GM18499 (cell line): ENCODE measurements around the gene ABHD4.
"Not testable (repeated sequence)": the region's sequence is repeated elsewhere in the genome, so short reads cannot be mapped to it uniquely, and the experiment has no call there.

Experiments used
- ATAC-seq: cut with Tn5 transposase; IDR thresholded peaks from one replicate; pipeline ENCODE4 v1.9.1; 2021; ENCODE audit warnings: moderate number of reproducible peaks; ENCODE audit not compliant: insufficient read depth, unreplicated experiment

ABHD4 gene

DNA sequence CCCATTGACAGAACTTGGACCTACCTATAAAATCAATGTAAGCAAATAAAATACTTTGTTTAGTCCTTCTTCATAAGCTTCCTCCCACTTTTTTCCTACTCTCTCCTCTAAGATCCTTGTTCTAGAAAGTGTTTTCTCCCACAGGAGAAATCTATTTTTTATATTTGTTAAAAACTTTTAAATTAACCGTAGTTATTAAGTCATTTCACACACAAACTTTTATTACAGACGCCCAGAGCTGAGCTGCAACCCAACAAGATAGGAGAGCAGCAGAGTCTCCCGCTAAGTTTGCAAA is 36.8 kb upstream of the ABHD4 start:
- ATAC-seq = no peak

DNA sequence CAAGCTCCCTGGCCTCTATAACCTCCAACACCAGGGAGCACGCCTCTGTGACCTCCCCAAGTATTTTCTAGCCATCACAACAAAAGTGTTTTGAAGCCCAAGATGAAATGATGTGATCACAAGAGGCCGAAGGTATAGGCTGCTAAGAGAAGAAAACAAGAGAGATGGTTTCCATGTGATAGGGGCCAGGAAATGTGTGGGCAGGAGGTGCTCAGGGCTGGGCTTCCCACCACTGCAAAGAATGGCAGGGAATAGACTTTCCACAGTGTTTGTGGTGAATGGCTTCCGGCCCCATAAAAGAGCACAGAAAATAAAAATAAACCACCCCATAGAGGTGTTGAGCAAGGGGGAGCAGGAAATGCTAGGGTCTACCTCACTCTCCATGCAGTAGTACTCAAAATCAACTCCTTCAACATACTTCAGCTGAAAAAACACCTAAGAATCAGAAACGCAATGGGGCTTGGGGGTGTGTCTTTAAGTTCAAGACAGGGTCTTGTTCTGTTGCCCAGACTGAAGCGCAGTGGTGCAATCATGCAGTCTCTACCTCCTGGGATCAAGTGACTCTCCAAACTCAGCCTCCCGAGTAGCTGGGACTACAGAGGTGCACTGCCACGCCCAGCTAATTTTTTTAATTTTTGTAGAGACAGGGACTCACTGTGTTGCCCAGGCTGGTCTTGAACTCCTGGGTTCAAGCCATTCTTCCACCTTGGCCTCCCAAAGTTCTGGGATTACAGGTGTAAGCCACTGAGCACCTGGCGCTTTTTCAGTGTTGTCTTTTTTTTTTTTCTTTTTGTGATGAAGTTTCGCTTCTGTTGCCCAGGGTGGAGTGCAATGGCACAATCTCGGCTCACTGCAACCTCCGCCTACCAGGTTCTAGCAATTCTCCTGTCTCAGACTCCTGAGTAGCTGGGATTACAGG is 36.2 kb upstream of the ABHD4 start:
- no peak for ATAC-seq

DNA sequence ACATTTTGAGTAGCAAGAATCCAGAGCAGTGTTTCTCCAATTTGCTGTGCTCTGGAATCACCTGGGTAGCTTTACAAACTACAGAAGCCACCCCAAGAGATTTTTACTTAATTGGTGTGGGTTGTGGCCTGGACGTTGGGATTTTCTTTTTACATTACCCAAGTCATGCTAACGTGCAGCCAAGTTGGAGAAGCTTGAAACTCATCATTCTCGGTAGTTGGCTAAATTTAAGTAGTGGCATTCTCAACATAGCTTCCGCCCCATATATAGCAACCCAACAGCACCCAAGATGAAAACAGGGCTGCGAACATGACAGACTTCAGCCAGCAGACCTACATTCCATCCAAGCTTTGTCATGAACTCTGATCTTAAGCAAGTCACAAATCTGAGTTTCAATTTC is 34.1 kb upstream of the ABHD4 start:
- no peak for ATAC-seq

DNA sequence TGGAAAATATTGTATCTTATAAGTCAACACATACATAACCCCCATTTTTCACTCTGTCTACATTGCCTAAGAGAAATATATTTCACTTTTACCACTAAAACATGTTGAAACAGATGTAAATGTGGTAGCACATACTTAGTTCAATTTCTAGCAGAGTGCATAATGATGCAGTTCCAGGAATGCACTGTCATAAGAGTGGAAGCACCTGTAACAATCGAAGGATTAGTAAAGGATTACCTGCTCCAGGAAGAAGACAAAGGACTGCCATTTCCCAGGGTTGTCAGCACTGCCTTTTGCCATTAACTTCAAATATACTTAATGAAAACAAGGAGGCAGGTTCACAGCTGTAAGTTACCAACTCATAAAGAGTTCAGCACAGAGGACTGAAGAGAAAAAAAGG is 33.6 kb upstream of the ABHD4 start:
- no peak for ATAC-seq

DNA sequence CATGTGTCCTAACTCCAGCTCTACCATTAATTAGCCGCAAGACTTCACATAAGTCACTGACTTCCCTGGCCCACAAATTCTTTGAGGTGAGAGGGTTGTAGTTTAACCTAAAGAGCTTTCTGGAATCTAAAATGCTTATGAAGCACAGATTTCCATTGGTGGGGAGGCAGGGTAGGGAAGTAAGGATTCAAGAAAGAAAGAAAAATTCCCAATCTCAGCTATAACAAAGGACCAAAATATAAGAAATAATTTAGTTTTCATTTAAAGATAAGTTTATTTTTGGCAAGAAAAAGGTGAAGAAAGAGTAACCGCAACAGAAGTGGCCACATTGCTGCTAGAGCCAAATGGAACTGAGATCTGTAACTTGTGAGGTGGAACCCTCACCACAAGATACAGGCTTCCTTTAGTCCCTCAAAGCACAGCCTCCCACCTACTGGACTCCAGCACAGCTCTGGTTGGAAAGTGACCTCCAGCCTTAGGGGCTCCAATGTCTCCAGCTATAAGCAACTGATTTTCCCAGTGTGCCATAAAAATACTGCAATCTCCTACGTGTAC is 32.6 kb upstream of the ABHD4 start:
- ATAC-seq = no peak

- not testable (repeated sequence) for ATAC-seq
Observed at GRCh38 chr14:22566266-22566665, 31.8 kb upstream of the ABHD4 start.

DNA sequence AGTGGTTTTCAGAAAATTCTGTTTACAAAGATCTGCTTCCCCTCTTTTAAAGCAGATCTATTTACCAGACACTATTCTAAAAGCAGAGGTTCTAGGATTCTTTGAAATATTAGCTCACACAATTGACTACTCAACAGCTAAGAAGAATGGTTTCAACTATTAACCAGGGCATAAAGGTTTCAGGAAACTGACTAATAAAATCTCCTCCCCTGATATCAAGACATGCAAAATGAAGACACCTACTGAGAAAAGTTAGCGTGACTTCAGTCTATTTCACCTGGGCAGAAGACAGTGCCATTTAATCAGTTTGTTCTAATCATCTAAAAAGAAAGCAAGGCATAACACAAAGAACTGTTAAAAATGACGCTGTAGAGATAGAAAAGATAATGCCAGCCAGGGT is 31.3 kb upstream of the ABHD4 start:
- ATAC-seq = no peak

- no peak for ATAC-seq
Observed at GRCh38 chr14:22567437-22567836, 30.7 kb upstream of the ABHD4 start.

DNA sequence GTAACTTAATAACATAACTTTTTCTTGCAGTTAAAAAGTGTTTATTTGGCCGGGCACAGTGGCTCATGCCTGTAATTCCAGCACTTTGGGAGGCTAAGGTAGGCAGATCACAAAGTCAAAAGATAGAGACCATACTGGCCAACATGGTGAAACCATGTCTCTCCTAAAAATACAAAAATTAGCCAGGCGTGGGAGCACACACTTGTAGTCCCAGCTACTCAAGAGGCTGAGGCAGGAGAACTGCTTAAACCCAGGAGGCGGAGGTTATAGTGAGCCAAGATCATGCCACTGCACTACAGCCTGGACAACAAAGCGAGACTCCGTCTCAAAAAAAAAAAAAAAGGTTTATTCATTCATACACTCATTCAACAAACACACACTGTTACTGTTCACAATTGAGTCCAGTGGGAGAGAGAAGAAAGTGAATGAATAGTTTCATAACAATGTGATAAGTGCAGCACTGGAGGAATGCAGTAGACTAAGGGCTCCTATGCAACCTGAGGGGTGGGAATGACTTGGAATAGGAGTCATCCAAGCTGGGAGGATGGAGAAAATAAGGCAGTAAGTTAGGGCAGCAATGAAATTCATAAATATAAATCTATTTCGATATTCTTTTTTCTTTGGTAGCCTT is 28.9 kb upstream of the ABHD4 start:
- ATAC-seq = no peak

GRCh38 chr14:22569737-22570131 is 28.4 kb upstream of the ABHD4 start:
- ATAC-seq = no peak

DNA sequence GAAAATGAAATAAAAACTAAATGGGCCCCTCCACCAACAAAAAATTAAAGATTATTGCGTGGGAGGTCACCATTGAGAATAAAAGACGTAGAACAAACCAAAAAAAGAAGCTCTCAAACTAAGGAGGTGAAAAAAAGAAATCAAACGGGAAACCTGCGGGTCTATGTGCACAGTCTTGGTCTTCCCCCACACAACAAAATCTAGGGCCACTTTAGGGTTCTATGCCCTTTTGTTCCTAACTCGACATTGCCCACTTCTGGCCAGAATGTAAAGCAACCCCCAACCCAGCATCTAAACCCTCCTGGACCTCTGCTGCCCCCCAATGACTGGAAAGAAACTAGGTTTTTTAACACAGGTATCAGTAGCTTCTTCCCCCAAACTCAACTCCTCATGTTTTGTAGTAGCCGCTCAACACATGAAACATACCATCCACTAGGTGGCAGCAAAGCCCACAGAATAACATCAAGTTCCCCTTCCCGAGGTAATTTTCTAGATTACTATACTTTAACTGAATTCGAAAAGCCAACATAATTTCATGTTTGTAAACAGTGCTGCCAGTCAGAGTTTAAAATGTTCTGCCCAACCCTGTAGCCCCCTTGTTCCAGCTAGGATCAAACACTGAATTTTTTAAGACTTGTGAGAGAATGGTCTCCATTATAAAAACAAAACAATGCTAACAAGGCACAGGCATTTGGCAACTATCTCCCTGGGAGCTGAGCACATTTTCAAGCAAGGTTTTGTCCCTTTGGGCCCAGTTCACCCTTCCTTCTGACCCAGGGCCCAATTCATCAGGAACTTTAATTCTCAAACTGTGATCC is 27.8 kb upstream of the ABHD4 start:
- ATAC-seq = peak; percentile 45

DNA sequence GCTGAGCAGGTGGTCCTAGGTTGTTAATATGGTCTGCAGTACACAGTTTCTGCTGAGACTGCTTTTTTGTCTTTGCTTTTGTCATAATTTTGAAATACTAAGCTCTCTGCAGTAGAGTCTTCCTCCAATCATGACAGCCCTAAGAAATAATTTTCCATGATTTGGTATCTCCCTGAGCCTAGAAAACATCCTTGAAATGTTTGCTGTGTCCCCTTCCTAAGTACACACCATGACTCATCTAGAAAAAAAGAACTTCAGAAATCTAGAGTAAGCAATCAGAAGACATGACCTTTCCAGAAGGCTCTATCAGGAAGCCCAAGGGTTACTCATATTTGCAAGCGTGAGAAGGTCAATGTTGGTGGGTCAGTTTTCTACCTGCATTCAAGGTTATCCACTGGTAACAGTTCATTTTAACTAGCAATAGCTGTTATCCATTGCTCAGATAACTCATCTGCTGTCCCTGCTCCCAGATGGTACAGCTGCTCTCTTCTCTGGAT is 25.5 kb upstream of the ABHD4 start:
- ATAC-seq = no peak

DNA sequence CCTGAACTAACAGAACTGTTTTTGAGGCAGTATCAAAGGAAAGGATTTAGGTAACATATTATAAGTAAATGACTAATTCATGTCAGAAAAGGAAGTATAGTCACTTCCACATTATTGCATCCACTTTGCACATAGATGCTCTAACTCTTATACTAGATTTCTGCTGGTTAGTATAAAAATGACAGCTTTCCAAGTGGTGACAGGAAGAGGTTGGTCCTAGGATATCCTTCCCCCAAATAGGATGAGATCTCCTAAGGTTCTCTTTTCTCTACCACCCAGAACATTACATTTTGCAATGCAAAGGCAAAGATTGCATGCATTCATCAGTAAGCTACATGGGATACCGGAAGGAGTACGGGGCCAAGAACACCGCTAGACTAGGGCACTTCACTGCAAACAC is 24.3 kb upstream of the ABHD4 start:
- no peak for ATAC-seq

DNA sequence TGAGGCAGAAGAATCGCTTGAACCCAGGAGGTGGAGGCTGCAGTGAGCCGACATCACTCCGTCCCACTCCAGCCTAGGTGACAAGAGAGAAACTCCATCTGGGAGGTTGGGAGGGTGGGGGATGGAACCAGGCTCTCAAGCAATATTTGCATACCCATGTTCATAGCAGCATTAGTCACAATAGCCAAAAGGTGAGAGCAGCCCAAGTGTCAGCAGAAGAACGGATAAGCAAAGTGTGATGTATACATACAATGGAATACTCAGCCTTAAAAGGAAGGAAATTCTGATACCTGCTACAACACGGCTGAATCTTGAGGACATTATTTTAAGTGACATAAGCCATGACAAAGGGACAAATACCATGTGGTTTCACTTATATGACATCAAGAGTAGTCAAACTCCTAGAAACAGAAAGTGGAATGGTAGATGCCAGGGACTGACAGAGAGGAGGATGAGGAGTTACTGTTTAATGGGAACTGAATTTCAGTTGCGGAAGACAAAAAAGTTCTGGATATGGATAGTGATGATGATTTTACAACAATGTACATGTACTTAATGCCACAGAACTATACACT is 20.7 kb upstream of the ABHD4 start:
- no peak for ATAC-seq

DNA sequence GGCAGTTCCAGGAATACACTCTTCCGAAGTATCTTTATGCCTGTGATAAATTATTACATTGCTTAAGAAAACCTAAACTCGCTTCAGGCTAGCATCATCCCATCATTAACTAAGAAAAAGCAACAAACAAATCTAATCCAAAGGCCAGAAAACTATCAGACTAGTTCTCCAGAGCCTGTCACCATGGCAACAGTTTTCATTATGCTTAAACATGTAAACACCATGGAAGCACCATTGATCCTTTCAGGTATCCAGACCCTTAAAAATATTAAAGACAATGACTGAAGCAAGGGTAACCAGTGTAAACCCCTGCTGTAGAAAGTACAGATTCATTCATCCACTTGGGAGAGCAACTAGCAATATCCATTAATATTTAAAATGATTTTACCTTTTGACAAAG is 18.9 kb upstream of the ABHD4 start:
- ATAC-seq = no peak

DNA sequence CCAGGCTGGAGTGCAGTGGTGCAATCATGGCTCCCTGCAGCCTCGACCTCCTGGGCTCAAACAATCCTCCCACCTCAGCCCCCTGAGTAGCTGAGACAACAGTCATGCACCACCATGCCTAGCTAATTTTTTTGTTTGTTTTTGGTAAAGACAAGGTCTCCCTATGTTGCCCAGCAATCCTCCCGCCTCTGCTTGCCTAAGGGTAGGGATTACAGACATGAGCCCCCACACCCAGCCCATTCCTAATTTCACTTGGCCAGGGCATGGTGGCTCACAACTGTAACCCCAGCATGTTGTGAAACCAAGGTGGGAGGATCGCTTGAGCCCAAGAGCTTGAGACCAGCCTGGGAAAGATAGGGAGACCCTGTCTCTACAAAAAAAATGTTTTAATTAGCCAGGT is 18.2 kb upstream of the ABHD4 start:
- no peak for ATAC-seq

DNA sequence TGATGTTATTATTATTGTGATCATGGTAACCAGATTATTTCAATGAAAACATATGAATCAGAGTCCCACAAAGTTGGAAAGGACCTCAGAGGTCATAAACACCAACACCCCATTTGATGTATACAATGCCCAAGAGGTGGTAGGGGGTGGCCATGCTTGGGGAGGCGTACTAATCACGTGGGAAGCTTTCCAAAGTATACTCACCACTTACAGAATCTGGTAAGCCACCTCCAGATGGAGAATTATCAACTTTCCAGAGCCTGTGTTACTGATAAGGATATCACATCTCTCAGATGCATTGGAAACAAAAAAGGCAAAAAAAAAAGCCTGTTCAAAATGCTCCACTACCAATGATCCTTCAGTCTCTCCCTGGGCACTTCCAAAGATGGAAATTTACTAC is 17.5 kb upstream of the ABHD4 start:
- no peak for ATAC-seq

DNA sequence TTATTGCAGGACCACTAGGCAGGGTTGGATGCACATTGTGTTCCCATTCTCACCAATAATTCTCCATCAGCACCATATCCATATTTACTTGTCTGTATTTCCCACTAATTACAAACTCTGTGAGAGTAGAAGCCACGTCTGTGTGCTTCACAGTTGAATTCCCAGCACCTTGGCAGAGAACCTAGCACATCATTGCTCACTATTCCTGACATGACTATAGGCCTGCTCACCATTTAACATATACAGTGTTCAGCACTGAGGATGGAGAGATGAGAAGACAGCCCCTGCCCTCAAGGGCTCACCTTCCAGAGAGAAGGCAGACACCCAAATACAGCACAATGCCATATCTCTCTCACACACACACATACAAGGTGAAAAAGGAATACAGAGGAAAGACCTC is 14.1 kb upstream of the ABHD4 start:
- no peak for ATAC-seq

DNA sequence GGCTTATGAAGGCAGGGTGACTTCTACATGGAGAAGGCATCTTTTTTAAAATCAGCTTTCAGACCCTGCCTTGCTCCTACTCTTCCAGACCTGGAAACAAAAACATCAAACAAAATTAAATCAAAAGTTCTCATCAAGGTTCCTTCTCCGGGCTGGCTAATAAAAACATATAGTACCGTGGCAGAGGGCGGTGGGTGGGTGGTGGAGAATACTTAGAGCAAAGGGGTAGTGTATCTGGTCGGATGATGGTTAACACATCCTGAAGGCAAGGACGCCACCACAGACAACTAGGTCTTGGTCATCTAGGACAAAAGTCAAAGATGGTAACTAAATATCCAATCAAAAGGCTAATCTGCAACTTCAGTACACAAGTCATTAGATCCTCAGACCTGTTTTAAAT is 10.9 kb upstream of the ABHD4 start:
- no peak for ATAC-seq

GRCh38 chr14:22587677-22588422 is 10.2 kb upstream of the ABHD4 start:
- not testable (repeated sequence) for ATAC-seq
